ENCODE results near the gene ADAM12. TPM values are rescaled to one million over a fixed set of nuclear protein-coding genes. Genes with fewer than 3 reads are reported as not detected.

The ADAM12 gene
- polyA plus RNA-seq, 1 donor, result 2.2 TPM

DNA sequence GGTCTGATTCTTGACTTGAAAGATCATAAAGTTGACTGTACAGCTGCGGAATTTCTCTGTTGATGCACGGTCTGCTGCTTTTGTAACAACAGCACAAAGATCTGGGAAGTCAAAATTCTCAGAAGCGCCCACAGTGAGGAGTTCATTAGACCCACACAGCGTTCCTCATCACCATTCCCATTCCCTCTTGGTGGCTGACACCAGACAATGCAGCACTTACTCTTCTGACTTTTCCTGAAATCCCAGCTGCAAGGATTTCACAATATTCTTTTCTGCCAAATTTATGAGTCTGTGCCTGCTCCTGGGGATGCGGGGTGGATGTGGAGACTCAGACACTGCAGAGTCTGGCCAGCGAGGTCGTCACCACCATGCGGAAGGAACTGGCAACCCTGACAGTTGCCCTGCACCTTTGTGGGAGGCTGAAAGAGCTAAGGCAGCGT is 258.0 kb downstream of the ADAM12 start:
- no CpG with 5 or more reads among the region's 9 CpGs for WGBS (ENCODE audit: insufficient coverage, low lambda C conversion rate)
- Histone ChIP-seq H3K27ac (ENCODE audit: low read length) (no peak overlapping the region), H3K9me3 (ENCODE audit: control insufficient read depth, low read depth, low read length) (no peaks in the 10 kb centered on the region), H3K4me1 (ENCODE audit: control insufficient read depth, insufficient read depth, low read length) (no peaks in the 10 kb centered on the region), H3K4me3 (ENCODE audit: low read length) (no peak overlapping the region), H3K36me3 (ENCODE audit: control insufficient read depth, insufficient read depth, low read length) (no peaks in the 10 kb centered on the region), H3K27me3 (ENCODE audit: control insufficient read depth, insufficient read depth, low read length) (no peaks in the 10 kb centered on the region)
- no peak for DNase-seq

- no peaks in the 10 kb centered on the region for H3K9me3 ChIP-seq (ENCODE audit: control insufficient read depth, low read depth, low read length)
- no peaks in the 10 kb centered on the region for H3K27me3 ChIP-seq (ENCODE audit: control insufficient read depth, insufficient read depth, low read length)
- H3K36me3 ChIP-seq (ENCODE audit: control insufficient read depth, insufficient read depth, low read length), result no peaks in the 10 kb centered on the region
- WGBS (ENCODE audit: insufficient coverage, low lambda C conversion rate), result no CpG with 5 or more reads among the region's 7 CpGs
- no peak for DNase-seq
- H3K4me1 ChIP-seq (ENCODE audit: control insufficient read depth, insufficient read depth, low read length), result no peaks in the 10 kb centered on the region
- H3K27ac ChIP-seq (ENCODE audit: low read length), result no peak overlapping the region
- H3K4me3 ChIP-seq (ENCODE audit: low read length), result no peak overlapping the region
Observed at GRCh38 chr10:126129026-126129425, 259.3 kb downstream of the ADAM12 start.

GRCh38 chr10:126128581-126128980 is 259.7 kb downstream of the ADAM12 start:
- H3K4me1 ChIP-seq (ENCODE audit: control insufficient read depth, insufficient read depth, low read length), result no peaks in the 10 kb centered on the region
- H3K27ac ChIP-seq (ENCODE audit: low read length), result no peak overlapping the region
- DNase-seq, result no peak
- H3K9me3 ChIP-seq (ENCODE audit: control insufficient read depth, low read depth, low read length), result no peaks in the 10 kb centered on the region
- H3K27me3 ChIP-seq (ENCODE audit: control insufficient read depth, insufficient read depth, low read length), result no peaks in the 10 kb centered on the region
- H3K4me3 ChIP-seq (ENCODE audit: low read length), result no peak overlapping the region
- H3K36me3 ChIP-seq (ENCODE audit: control insufficient read depth, insufficient read depth, low read length), result no peaks in the 10 kb centered on the region
- 100% methylated on average over 1 of the region's 21 CpGs for WGBS (ENCODE audit: insufficient coverage, low lambda C conversion rate)

GRCh38 chr10:126127481-126128029 is 260.7 kb downstream of the ADAM12 start:
- 100% methylated on average over 1 of the region's 7 CpGs for WGBS (ENCODE audit: insufficient coverage, low lambda C conversion rate)
- Histone ChIP-seq H3K27me3 (ENCODE audit: control insufficient read depth, insufficient read depth, low read length) (no peaks in the 10 kb centered on the region), H3K9me3 (ENCODE audit: control insufficient read depth, low read depth, low read length) (no peaks in the 10 kb centered on the region), H3K4me1 (ENCODE audit: control insufficient read depth, insufficient read depth, low read length) (no peaks in the 10 kb centered on the region), H3K27ac (ENCODE audit: low read length) (no peak overlapping the region), H3K36me3 (ENCODE audit: control insufficient read depth, insufficient read depth, low read length) (no peaks in the 10 kb centered on the region), H3K4me3 (ENCODE audit: low read length) (no peak overlapping the region)
- DNase-seq, result no peak

GRCh38 chr10:126126866-126127265 is 261.4 kb downstream of the ADAM12 start:
- Histone ChIP-seq H3K36me3 (ENCODE audit: control insufficient read depth, insufficient read depth, low read length) (no peaks in the 10 kb centered on the region), H3K27me3 (ENCODE audit: control insufficient read depth, insufficient read depth, low read length) (no peaks in the 10 kb centered on the region), H3K4me3 (ENCODE audit: low read length) (no peak overlapping the region), H3K9me3 (ENCODE audit: control insufficient read depth, low read depth, low read length) (no peaks in the 10 kb centered on the region), H3K27ac (ENCODE audit: low read length) (no peak overlapping the region), H3K4me1 (ENCODE audit: control insufficient read depth, insufficient read depth, low read length) (no peaks in the 10 kb centered on the region)
- WGBS (ENCODE audit: insufficient coverage, low lambda C conversion rate), result no CpG with 5 or more reads among the region's 4 CpGs
- no peak for DNase-seq

DNA sequence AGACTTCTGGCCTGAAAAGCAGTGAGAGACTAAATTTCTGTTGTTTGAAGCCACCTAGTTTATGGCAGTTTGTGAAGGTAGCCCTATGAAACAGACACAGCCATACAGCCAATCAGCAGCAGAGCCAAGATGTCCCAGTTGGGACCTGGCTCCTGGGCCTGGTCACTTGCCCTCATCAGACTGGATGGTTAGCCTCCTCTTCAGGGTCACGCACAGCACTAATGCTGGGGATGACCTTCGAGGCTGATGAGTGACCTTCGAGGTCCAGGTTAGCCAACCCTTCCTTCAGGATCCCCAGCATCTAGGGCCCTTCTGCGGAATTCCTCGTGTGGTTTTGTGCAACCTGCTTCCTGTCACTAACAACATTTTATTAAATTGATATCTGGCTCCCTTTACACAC is 262.3 kb downstream of the ADAM12 start:
- no peak overlapping the region for H3K4me3 ChIP-seq (ENCODE audit: low read length)
- H3K27me3 ChIP-seq (ENCODE audit: control insufficient read depth, insufficient read depth, low read length), result no peaks in the 10 kb centered on the region
- no peak for DNase-seq
- H3K9me3 ChIP-seq (ENCODE audit: control insufficient read depth, low read depth, low read length), result no peaks in the 10 kb centered on the region
- no peaks in the 10 kb centered on the region for H3K36me3 ChIP-seq (ENCODE audit: control insufficient read depth, insufficient read depth, low read length)
- WGBS (ENCODE audit: insufficient coverage, low lambda C conversion rate), result no CpG with 5 or more reads among the region's 5 CpGs
- no peak overlapping the region for H3K27ac ChIP-seq (ENCODE audit: low read length)
- H3K4me1 ChIP-seq (ENCODE audit: control insufficient read depth, insufficient read depth, low read length), result no peaks in the 10 kb centered on the region

- Histone ChIP-seq H3K4me3 (ENCODE audit: low read length) (no peak overlapping the region), H3K27me3 (ENCODE audit: control insufficient read depth, insufficient read depth, low read length) (no peaks in the 10 kb centered on the region), H3K9me3 (ENCODE audit: control insufficient read depth, low read depth, low read length) (no peaks in the 10 kb centered on the region), H3K4me1 (ENCODE audit: control insufficient read depth, insufficient read depth, low read length) (no peaks in the 10 kb centered on the region), H3K36me3 (ENCODE audit: control insufficient read depth, insufficient read depth, low read length) (no peaks in the 10 kb centered on the region), H3K27ac (ENCODE audit: low read length) (no peak overlapping the region)
- no peak for DNase-seq
- 77% methylated on average over 3 of the region's 9 CpGs for WGBS (ENCODE audit: insufficient coverage, low lambda C conversion rate)
Observed at GRCh38 chr10:126124668-126125349, 263.5 kb downstream of the ADAM12 start.

- Histone ChIP-seq H3K36me3 (ENCODE audit: control insufficient read depth, insufficient read depth, low read length) (no peaks in the 10 kb centered on the region), H3K4me3 (ENCODE audit: low read length) (no peak overlapping the region), H3K9me3 (ENCODE audit: control insufficient read depth, low read depth, low read length) (no peaks in the 10 kb centered on the region), H3K4me1 (ENCODE audit: control insufficient read depth, insufficient read depth, low read length) (no peaks in the 10 kb centered on the region), H3K27ac (ENCODE audit: low read length) (no peak overlapping the region), H3K27me3 (ENCODE audit: control insufficient read depth, insufficient read depth, low read length) (no peaks in the 10 kb centered on the region)
- DNase-seq, result no peak
- 88% methylated on average over 1 of the region's 7 CpGs for WGBS (ENCODE audit: insufficient coverage, low lambda C conversion rate)
Observed at GRCh38 chr10:126124046-126124445, 264.2 kb downstream of the ADAM12 start.

DNA sequence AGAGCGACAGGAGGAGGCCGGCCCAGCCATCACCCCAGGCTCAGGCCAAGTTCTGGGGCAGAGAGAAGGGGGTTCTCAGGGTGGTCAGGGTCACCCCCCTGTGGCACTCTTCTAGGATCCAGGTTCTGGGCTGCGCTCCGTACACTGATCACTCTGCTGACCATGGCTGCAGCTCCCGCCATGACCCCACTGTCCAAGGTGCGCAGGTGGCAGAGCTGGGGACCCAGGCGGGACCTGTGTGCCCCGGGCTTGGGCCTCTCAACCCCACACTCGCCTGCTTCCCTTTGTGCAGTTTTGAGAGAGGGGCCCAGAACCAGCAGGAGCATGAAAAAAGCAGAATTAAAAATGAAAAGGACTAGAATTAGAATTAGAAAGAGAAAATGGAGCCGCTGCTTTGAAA is 264.8 kb downstream of the ADAM12 start:
- H3K4me1 ChIP-seq (ENCODE audit: control insufficient read depth, insufficient read depth, low read length), result no peaks in the 10 kb centered on the region
- H3K4me3 ChIP-seq (ENCODE audit: low read length), result no peak overlapping the region
- no peak for DNase-seq
- no peaks in the 10 kb centered on the region for H3K27me3 ChIP-seq (ENCODE audit: control insufficient read depth, insufficient read depth, low read length)
- H3K36me3 ChIP-seq (ENCODE audit: control insufficient read depth, insufficient read depth, low read length), result no peaks in the 10 kb centered on the region
- WGBS (ENCODE audit: insufficient coverage, low lambda C conversion rate), result 100% methylated on average over 1 of the region's 10 CpGs
- H3K9me3 ChIP-seq (ENCODE audit: control insufficient read depth, low read depth, low read length), result no peaks in the 10 kb centered on the region
- no peak overlapping the region for H3K27ac ChIP-seq (ENCODE audit: low read length)

- Histone ChIP-seq H3K27me3 (ENCODE audit: control insufficient read depth, insufficient read depth, low read length) (no peaks in the 10 kb centered on the region), H3K27ac (ENCODE audit: low read length) (no peak overlapping the region), H3K4me3 (ENCODE audit: low read length) (no peak overlapping the region), H3K9me3 (ENCODE audit: control insufficient read depth, low read depth, low read length) (no peaks in the 10 kb centered on the region), H3K36me3 (ENCODE audit: control insufficient read depth, insufficient read depth, low read length) (no peaks in the 10 kb centered on the region), H3K4me1 (ENCODE audit: control insufficient read depth, insufficient read depth, low read length) (no peaks in the 10 kb centered on the region)
- no peak for DNase-seq
- 36% methylated on average over 1 of the region's 1 CpG for WGBS (ENCODE audit: insufficient coverage, low lambda C conversion rate)
Observed at GRCh38 chr10:126122881-126123280, 265.4 kb downstream of the ADAM12 start.

DNA sequence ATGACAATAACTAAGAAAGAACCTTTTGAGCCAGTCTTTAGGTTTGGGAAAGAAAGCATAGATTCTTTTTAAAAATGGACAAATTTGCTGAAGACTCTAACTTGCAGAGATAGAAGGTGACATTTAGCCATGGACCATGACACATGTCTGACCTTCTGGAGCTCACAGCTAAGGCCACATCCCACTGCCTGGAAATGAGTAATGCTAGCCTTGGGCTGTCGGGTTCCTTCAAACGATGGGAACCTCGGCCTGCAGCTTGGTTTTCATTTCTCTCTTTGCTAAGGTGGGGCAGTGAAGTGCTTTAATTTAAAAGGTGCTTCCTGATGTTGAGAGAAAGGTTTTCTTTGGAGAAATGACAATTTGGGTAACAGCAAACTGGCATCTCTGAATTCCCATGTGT is 268.7 kb downstream of the ADAM12 start:
- H3K4me3 ChIP-seq (ENCODE audit: low read length), result no peak overlapping the region
- H3K27ac ChIP-seq (ENCODE audit: low read length), result no peak overlapping the region
- H3K27me3 ChIP-seq (ENCODE audit: control insufficient read depth, insufficient read depth, low read length), result peaks cover 3% of the 10 kb centered on the region
- H3K9me3 ChIP-seq (ENCODE audit: control insufficient read depth, low read depth, low read length), result no peaks in the 10 kb centered on the region
- H3K4me1 ChIP-seq (ENCODE audit: control insufficient read depth, insufficient read depth, low read length), result no peaks in the 10 kb centered on the region
- WGBS (ENCODE audit: insufficient coverage, low lambda C conversion rate), result no CpG with 5 or more reads among the region's 3 CpGs
- no peak for DNase-seq
- H3K36me3 ChIP-seq (ENCODE audit: control insufficient read depth, insufficient read depth, low read length), result no peaks in the 10 kb centered on the region
